ENCODE results near the gene SFMBT1.

Gene SFMBT1

DNA sequence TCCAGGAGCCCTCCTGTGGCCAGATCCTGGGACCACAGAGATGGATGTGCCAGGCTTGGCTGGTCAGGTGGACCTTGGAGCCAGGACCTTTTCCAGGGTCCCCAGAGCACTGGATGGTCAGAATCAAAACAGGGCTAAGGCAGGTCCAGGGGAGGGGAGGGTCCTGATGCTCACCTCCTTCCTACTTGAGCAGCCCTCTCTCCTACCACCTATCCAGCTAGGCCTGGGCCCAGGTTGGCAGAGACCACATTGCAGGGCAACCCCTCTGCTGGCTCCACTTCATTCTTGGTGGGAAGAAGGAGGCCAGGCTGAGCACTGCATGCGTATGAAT, 28.5 kb upstream of the SFMBT1 start:
- DNase-seq (ENCODE audit: low spot score) = no peak
- no peak for TF ChIP-seq CTCF (IDR thresholded peaks at IDR 0.05; ENCODE audit: extremely low read depth, insufficient read depth, missing control alignments)
- in situ Hi-C loops (cut with MboI; ENCODE audit: low pct_unique_long_range_greater_than_20kb, low sequenced_read_pairs, unreplicated experiment) = no loop called here

- TF ChIP-seq CTCF (IDR thresholded peaks at IDR 0.05; ENCODE audit: extremely low read depth, insufficient read depth, missing control alignments) = no peak
- in situ Hi-C loops (cut with MboI; ENCODE audit: low pct_unique_long_range_greater_than_20kb, low sequenced_read_pairs, unreplicated experiment) = no loop called here
- no peak for DNase-seq (ENCODE audit: low spot score)
Measured at GRCh38 chr3:53073553-53074365, 27.9 kb upstream of the SFMBT1 start.

DNA sequence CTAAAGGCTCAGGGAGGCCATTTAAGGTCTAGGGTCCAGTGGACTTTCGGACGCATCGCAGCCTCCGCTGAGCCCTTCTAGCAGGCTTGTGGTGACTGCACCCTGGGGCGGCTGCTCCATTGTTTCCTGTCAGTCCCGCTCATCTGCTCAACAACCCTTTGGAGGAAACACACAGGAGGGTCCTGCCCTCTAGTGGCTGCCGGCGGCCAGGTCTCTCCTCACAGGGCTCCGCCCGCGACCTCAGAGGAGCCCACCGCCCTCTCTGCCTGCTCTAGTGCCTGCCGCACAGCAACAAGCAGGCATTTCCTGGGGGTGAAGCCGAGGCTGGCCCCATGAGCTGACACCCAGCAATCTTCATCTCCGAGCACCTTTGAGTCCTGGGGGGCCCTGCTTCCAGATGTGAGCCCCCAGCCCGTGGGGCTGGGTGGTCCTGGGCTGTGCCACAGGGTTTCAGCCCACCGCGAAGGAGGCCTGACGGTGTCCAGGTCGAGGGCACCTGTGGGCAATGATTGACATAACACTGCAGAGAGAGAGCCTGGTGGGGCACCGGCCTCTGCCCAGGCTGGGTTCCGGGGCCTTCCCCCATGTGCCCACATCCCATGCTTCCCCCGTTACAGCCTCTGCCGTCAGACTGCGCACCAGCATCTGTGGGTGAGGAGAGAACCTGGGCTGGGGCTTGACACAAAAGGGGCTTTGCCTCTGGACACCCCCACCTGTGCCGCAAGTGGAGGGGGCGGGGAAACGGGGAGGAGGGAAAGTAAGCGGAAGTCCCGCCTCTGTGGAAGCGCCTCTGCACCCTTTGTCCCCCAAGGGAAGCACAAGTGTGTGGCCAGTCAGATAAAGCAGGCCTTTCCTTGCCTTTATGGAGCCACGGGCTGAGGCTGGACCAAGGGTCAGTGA, 27.0 kb upstream of the SFMBT1 start:
- in situ Hi-C loops (cut with MboI; ENCODE audit: low pct_unique_long_range_greater_than_20kb, low sequenced_read_pairs, unreplicated experiment) = no loop called here
- DNase-seq (ENCODE audit: low spot score) = peak; percentile 85
- peak; percentile 96 for TF ChIP-seq CTCF (IDR thresholded peaks at IDR 0.05; ENCODE audit: extremely low read depth, insufficient read depth, missing control alignments)

GRCh38 chr3:53071882-53072431, 26.1 kb upstream of the SFMBT1 start:
- in situ Hi-C loops (cut with MboI; ENCODE audit: low pct_unique_long_range_greater_than_20kb, low sequenced_read_pairs, unreplicated experiment) = no loop called here
- DNase-seq (ENCODE audit: low spot score) = no peak
- no peak for TF ChIP-seq CTCF (IDR thresholded peaks at IDR 0.05; ENCODE audit: extremely low read depth, insufficient read depth, missing control alignments)

- no peak for TF ChIP-seq CTCF (IDR thresholded peaks at IDR 0.05; ENCODE audit: extremely low read depth, insufficient read depth, missing control alignments)
- in situ Hi-C loops (cut with MboI; ENCODE audit: low pct_unique_long_range_greater_than_20kb, low sequenced_read_pairs, unreplicated experiment) = no loop called here
- no peak for DNase-seq (ENCODE audit: low spot score)
Measured at GRCh38 chr3:53069422-53070068, 23.7 kb upstream of the SFMBT1 start.

- in situ Hi-C loops (cut with MboI; ENCODE audit: low pct_unique_long_range_greater_than_20kb, low sequenced_read_pairs, unreplicated experiment) = no loop called here
- no peak for DNase-seq (ENCODE audit: low spot score)
- no peak for TF ChIP-seq CTCF (IDR thresholded peaks at IDR 0.05; ENCODE audit: extremely low read depth, insufficient read depth, missing control alignments)
Measured at GRCh38 chr3:53068176-53068575, 22.3 kb upstream of the SFMBT1 start.
